HepG2 (cell line): ENCODE measurements around the gene TLK1. TPM values are rescaled to one million over a fixed set of nuclear protein-coding genes. Genes with fewer than 3 reads are reported as not detected.

Experiments used
- ATAC-seq: fragments of 200-7000 bp; cut with Tn5 transposase; 3 replicates; pipeline ENCODE4 v1.9.1; 2020; ENCODE audit warnings: mild to moderate bottlenecking, moderate library complexity
- BruUV-seq: library from RNA; stranded (reverse); fragments of 400-500 nt; replicated peaks from 2 replicates; lab custom pipeline; 2021; lab: Mats Ljungman, UMichigan
- CTCF ChIA-PET: fragments of 300-600 bp; formaldehyde crosslinking; extraction: SDS; loops from one replicate; lab custom pipeline; 2021; ENCODE audit warnings: low total read pairs, inconsistent platforms, low intra/inter-chr PET ratio; lab: Yijun Ruan, JAX
- POLR2A ChIA-PET: fragments of 350-600 bp; sonication (Branson Sonifier 250); formaldehyde crosslinking; loops from one replicate; lab custom pipeline; 2020; ENCODE audit warnings: antibody characterized with exemption, inconsistent platforms; lab: Yijun Ruan, JAX
- DNase-seq: peaks from one replicate; pipeline ENCODE4 v3.0.0-alpha.2; 2015; ENCODE audit warnings: low spot score
- FAIRE-seq: peaks from 3 replicates; lab custom pipeline; 2011; peaks lifted over from hg19 to GRCh38; lab: Jason Lieb, UNC
- H2AFZ ChIP-seq: one replicate; pipeline ENCODE4 v1.6.1; 2011; ENCODE audit warnings: low read length, inconsistent platforms
- H3K27ac ChIP-seq: fragments of 300-600 bp; 3 replicates; pipeline ENCODE4 v1.8.0; 2011; ENCODE audit warnings: mixed run types, mild to moderate bottlenecking, mixed read lengths, low read length, inconsistent platforms; ENCODE audit not compliant: insufficient read depth; ENCODE audit errors: extremely low read length
- H3K27me3 ChIP-seq, 2 experiments: fragments of 200-600 bp in 1 of 2; 2 replicates in 1 of 2; 3 replicates in 1 of 2; pipeline versions ENCODE4 v1.6.0 to v1.8.0; 2011; ENCODE audit warnings: low read length in 2 of 2, mild to moderate bottlenecking in 2 of 2, moderate library complexity in 2 of 2, inconsistent platforms in 1 of 2; ENCODE audit not compliant: insufficient read depth in 2 of 2, control insufficient read depth in 1 of 2
- H3K36me3 ChIP-seq, 2 experiments: fragments of 200-600 bp in 1 of 2; replicated peaks in 1 of 2; 2 replicates in 1 of 2; 3 replicates in 1 of 2; pipeline versions ENCODE4 v1.5.1 to v1.8.0; 2011; ENCODE audit warnings: low read length in 2 of 2, inconsistent platforms in 1 of 2; ENCODE audit not compliant: insufficient read depth in 2 of 2, control insufficient read depth in 1 of 2
- H3K4me1 ChIP-seq: 2 replicates; pipeline ENCODE4 v1.5.1; 2012; ENCODE audit warnings: low read length, inconsistent platforms; ENCODE audit not compliant: insufficient read depth
- H3K4me2 ChIP-seq: 2 replicates; pipeline ENCODE4 v1.6.0; 2011; ENCODE audit warnings: low read depth, low read length, inconsistent platforms
- H3K4me3 ChIP-seq, 3 experiments: fragments of 200-600 bp in 1 of 3; sonication (generic), shearing (Covaris generic) in 1 of 3; replicated peaks in 1 of 3; 2 replicates each; pipeline ENCODE4 v1.5.1; 2011 to 2016; ENCODE audit warnings: low read length in 3 of 3, inconsistent platforms in 2 of 3, low read depth in 2 of 3, mild to moderate bottlenecking in 2 of 3, control low read depth in 1 of 3, mixed read lengths in 1 of 3; ENCODE audit not compliant: insufficient read depth in 1 of 3
- H3K79me2 ChIP-seq: one replicate; pipeline ENCODE4 v1.6.1; 2011; ENCODE audit warnings: low read length, inconsistent platforms; ENCODE audit not compliant: insufficient read depth
- H3K9ac ChIP-seq: 2 replicates; pipeline ENCODE4 v1.6.0; 2011; ENCODE audit warnings: mild to moderate bottlenecking, low read depth, low read length, inconsistent platforms; ENCODE audit not compliant: insufficient read depth
- H3K9me3 ChIP-seq: 2 replicates; pipeline ENCODE4 v1.5.1; 2012; ENCODE audit warnings: mild to moderate bottlenecking, low read length
- H4K20me1 ChIP-seq: 2 replicates; pipeline ENCODE4 v1.6.0; 2011; ENCODE audit warnings: inconsistent platforms, mild to moderate bottlenecking, low read length, moderate library complexity; ENCODE audit not compliant: insufficient read depth
- CREB3 ChIP-seq: sonication (generic); formaldehyde crosslinking; IDR thresholded peaks from 2 replicates; pipeline ENCODE4 v1.5.0; 2020; ENCODE audit warnings: missing genetic modification reagents
- GATA4 ChIP-seq: sonication (generic); IDR thresholded peaks from 2 replicates; pipeline ENCODE4 v1.6.1; 2016; ENCODE audit warnings: antibody characterized with exemption, low read depth, borderline replicate concordance
- GLMP ChIP-seq: sonication (generic); formaldehyde crosslinking; IDR thresholded peaks from 2 replicates; pipeline ENCODE4 v1.9.0; 2021; ENCODE audit warnings: missing genetic modification reagents, mild to moderate bottlenecking, borderline replicate concordance
- MEIS1 ChIP-seq: sonication (generic); formaldehyde crosslinking; IDR thresholded peaks from 2 replicates; pipeline ENCODE4 v1.9.0; 2021; ENCODE audit warnings: mild to moderate bottlenecking, missing genetic modification reagents, moderate library complexity, borderline replicate concordance
- NR2F1 ChIP-seq, 2 experiments: fragments of 450-650 bp in 1 of 2; formaldehyde crosslinking in 1 of 2; IDR thresholded peaks; 2 replicates each; pipeline versions ENCODE4 v1.5.0 to v1.6.1; 2016 to 2020; ENCODE audit warnings: mild to moderate bottlenecking in 1 of 2, missing compliant biosample characterization in 1 of 2, missing genetic modification reagents in 1 of 2, moderate library complexity in 1 of 2
- RCOR2 ChIP-seq: IDR thresholded peaks from 2 replicates; pipeline ENCODE4 v1.6.1; 2016; ENCODE audit warnings: missing biosample characterization, missing genetic modification reagents
- TRAFD1 ChIP-seq: sonication (generic); formaldehyde crosslinking; IDR thresholded peaks from 2 replicates; pipeline ENCODE4 v1.5.1; 2020; ENCODE audit warnings: missing genetic modification reagents, mild to moderate bottlenecking, borderline replicate concordance
- ZNF556 ChIP-seq: sonication (generic); formaldehyde crosslinking; IDR thresholded peaks from 2 replicates; pipeline ENCODE4 v1.4.0; 2020; ENCODE audit warnings: mild to moderate bottlenecking, missing genetic modification reagents, borderline replicate concordance
- ZNF563 ChIP-seq: sonication (generic); formaldehyde crosslinking; IDR thresholded peaks from 2 replicates; pipeline ENCODE4 v1.8.0; 2022; ENCODE audit warnings: mild to moderate bottlenecking, moderate library complexity, missing genetic modification reagents
- ZNF75D ChIP-seq: sonication (generic); formaldehyde crosslinking; IDR thresholded peaks from 2 replicates; pipeline ENCODE4 v1.8.1; 2023; ENCODE audit warnings: missing genetic modification reagents, mild to moderate bottlenecking, borderline replicate concordance
- ZNF850 ChIP-seq: sonication (generic); formaldehyde crosslinking; conservative IDR thresholded peaks from 2 replicates; pipeline ENCODE4 v1.9.0; 2021; ENCODE audit warnings: mild to moderate bottlenecking, missing genetic modification reagents
- WGBS: methylation state at CpG from one replicate; pipeline ENCODE4 v1.1.6; 2017; ENCODE audit warnings: low lambda C conversion rate; 5-methylcytosine and 5-hydroxymethylcytosine counted together
- in situ Hi-C: cut with HindIII; loops from 2 replicates; pipeline ENCODE4 v1.10.0; 2017; ENCODE audit warnings: low pct_unique_long_range_greater_than_20kb; ENCODE audit not compliant: extremely low pct_ligation_motif_present
- intact Hi-C: fragments of 100-400 bp; cut with micrococcal nuclease; formaldehyde crosslinking; loops from one replicate; pipeline ENCODE4 v1.10.0; 2022; ENCODE audit not compliant: unreplicated experiment
- polyA plus RNA-seq, 8 experiments: library from polyadenylated mRNA; depleted of rRNA in 3 of 8; stranded (reverse) in 7 of 8; unstranded in 1 of 8; fragments of >200 nt; fragmentation: Illumina TruSeq in 4 of 8; extraction: Trizol in 4 of 8; gene quantifications; 2 replicates each; pipeline versions ENCODE4 v1.2.1 to v1.2.3, GENCODE V29; 2011 to 2016; ENCODE audit warnings: low read depth in 4 of 8, missing spikeins in 1 of 8, mixed read lengths in 1 of 8; ENCODE audit not compliant: insufficient read depth in 1 of 8
- total RNA-seq, 5 experiments: library from RNA; depleted of rRNA; stranded (reverse); fragments of >200 nt; fragmentation: Illumina TruSeq; extraction: Trizol; gene quantifications; 2 replicates each; pipeline ENCODE4 v1.2.3, GENCODE V29; 2016; ENCODE audit warnings: low read depth in 1 of 5

The TLK1 gene
- total and polyA plus RNA-seq, 2 of the 13 experiments (the other 11 are each of a cell fraction or from before 2014, with no cell fraction given): 16.8 to 28.7 TPM

GRCh38 chr2:171205551-171205950, 44.9 kb upstream of the TLK1 start:
- no peak overlapping the region for H3K27ac ChIP-seq
- no peak overlapping the region for H3K4me3 ChIP-seq
- CTCF ChIA-PET: no interaction called here
- ATAC-seq (no peak), FAIRE-seq (no peak), DNase-seq (no peak)
- no peaks in the 10 kb centered on the region for H3K36me3 ChIP-seq
- no peak overlapping the region for H3K9ac ChIP-seq
- no peaks in the 10 kb centered on the region for H3K9me3 ChIP-seq
- POLR2A ChIA-PET: no interaction called here
- H4K20me1 ChIP-seq: no peaks in the 10 kb centered on the region
- H2AFZ ChIP-seq: no peak overlapping the region
- H3K4me1 ChIP-seq: 0 out of 2 replicates have a peak, but pooled peaks cover 4% of the 10 kb centered on the region
- no TSS peak for BruUV-seq
- 85% methylated on average over 2 of the region's 2 CpGs for WGBS
- H3K4me2 ChIP-seq: no peak overlapping the region
- in situ Hi-C loops: no loop called here
- no peak for TF ChIP-seq CREB3
- intact Hi-C loops: no loop called here
- no peaks in the 10 kb centered on the region for H3K79me2 ChIP-seq
- H3K27me3 ChIP-seq: peaks cover 0 to 4% of the 10 kb centered on the region in 2 experiments; a peak in 1 of 5 replicates

GRCh38 chr2:171201767-171202166, 41.1 kb upstream of the TLK1 start:
- no peak overlapping the region for H3K4me2 ChIP-seq
- TF ChIP-seq ZNF850 (CRISPR knock-in tag): no peak
- TF ChIP-seq RCOR2: no peak
- TF ChIP-seq NR2F1 (CRISPR knock-in tag; IDR thresholded peaks at IDR 0.05): no peak
- no peak for TF ChIP-seq MEIS1 (CRISPR knock-in tag)
- TF ChIP-seq ZNF75D: no peak
- no peak for TF ChIP-seq ZNF556 (CRISPR knock-in tag)
- TF ChIP-seq GATA4: no peak
- no peak for TF ChIP-seq ZNF563 (CRISPR knock-in tag)
- no peak for TF ChIP-seq GLMP (CRISPR knock-in tag)
- no peak for TF ChIP-seq TRAFD1 (CRISPR knock-in tag)
- TF ChIP-seq, all 625 proteins: peak for 0
- no peaks in the 10 kb centered on the region for H3K27me3 ChIP-seq
- H3K27ac ChIP-seq: no peak overlapping the region
- BruUV-seq: no TSS peak
- no peak overlapping the region for H3K4me3 ChIP-seq
- DNase-seq (no peak), ATAC-seq (no peak), FAIRE-seq (no peak)
- POLR2A ChIA-PET: no interaction called here
- intact Hi-C loops (no loop called here), in situ Hi-C loops (no loop called here)
- no peaks in the 10 kb centered on the region for H3K4me1 ChIP-seq
- no peak overlapping the region for H3K9ac ChIP-seq
- no peak overlapping the region for H2AFZ ChIP-seq
- H3K9me3 ChIP-seq: no peaks in the 10 kb centered on the region
- no peaks in the 10 kb centered on the region for H3K79me2 ChIP-seq
- H4K20me1 ChIP-seq: no peaks in the 10 kb centered on the region
- no peaks in the 10 kb centered on the region for H3K36me3 ChIP-seq
- WGBS: 72% methylated on average over 4 of the region's 4 CpGs
- CTCF ChIA-PET: no interaction called here
